ENCODE measurements around the gene GNPTAB. TPM values are rescaled to one million over a fixed set of nuclear protein-coding genes. Genes with fewer than 3 reads are reported as not detected.

The GNPTAB gene
- 100 to 1,000 TPM in 1 of 2 donors, 10 to 100 TPM in 1; 87.9 to 108 TPM for total RNA-seq

GRCh38 chr12:101830367-101831325 is at the start of gene GNPTAB:
Gene GNPTAB, minus strand, starts transcription at chr12:101830959. Its CDS starts 284 bp downstream, at chr12:101830675.

GRCh38 chr12:101876861-101877805 is 46.4 kb upstream of the GNPTAB start, which contains the start of gene DRAM1:
Gene DRAM1, plus strand, starts transcription at chr12:101877580. Its CDS starts 210 bp downstream, at chr12:101877790.

GRCh38 chr12:101738920-101739665 is 91.7 kb downstream of the GNPTAB start, which contains the start of gene SYCP3:
Gene SYCP3, minus strand, starts transcription at chr12:101739462. Its CDS starts 1,527 bp downstream, at chr12:101737935.

DNA sequence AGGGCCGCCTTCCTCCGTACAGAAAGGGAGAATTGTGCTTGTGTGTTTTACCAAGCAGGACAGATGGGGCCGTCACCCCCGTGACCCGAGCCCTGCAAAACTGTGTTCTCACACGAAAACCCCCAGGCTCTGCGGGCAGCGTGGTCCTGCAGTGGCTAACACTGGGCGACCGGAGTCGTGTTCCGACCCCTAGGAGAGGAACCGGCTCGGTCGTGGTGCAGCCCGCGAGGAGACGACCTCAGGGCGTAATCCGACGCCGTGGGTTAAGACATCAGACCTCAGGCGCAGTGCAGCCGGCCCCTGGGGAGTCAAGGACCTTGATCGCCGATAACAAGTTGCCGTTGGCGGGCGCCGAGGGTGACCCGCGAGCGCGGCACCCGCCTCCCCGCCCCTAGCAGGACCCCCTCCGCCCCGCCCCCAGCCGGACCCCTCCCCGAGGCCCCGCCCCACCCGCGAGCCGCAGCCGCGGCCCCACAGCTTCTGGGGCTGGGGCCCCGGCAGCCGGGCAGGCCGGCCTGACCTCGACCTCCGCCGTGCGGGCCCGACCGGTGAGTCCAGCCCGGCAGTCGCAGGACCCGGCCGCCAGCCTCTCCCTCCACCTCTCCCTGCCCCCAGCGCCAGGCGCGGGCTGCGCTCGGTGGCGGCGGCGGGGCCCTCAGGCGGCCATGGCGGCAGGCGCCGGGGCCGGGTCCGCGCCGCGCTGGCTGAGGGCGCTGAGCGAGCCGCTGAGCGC is 133.4 kb downstream of the GNPTAB start, which contains the start of gene CHPT1:
CHPT1 (plus strand) TSS at position 444 of the 733 bp plus-strand sequence; CDS start at position 666, 222 bp downstream.

Small RNAs within 50 kb of the gene (small RNA-seq; reads per million reads assigned to genes)
- gene RNA5SP368 (0 reads per million in 2 donors), gene RNA5SP369 (0 reads per million in 2 donors), gene RNU6-101P (0 reads per million in 2 donors), gene RNU6-1183P (0 reads per million in 2 donors), gene RNU6-172P (0 reads per million in 2 donors), gene RNY1P16 (0 reads per million in 2 donors)

Other genes starting within 250 kb of the GNPTAB start
- gene MYBPC1, start 236.0 kb downstream of the GNPTAB start, total RNA-seq: not detected
- gene CHPT1, start 133.3 kb downstream of the GNPTAB start, total RNA-seq: 10 to 100 TPM; 43.0 to 62.6 TPM
- under 1 TPM; under 0.01 to 0.67 TPM for gene SYCP3, start 91.5 kb downstream of the GNPTAB start, total RNA-seq
- 10 to 100 TPM in 1 of 2 donors, 1 to 10 TPM in 1; 7.3 to 38.5 TPM for gene DRAM1, start 46.6 kb upstream of the GNPTAB start, total RNA-seq
- 10 to 100 TPM; 63.9 to 68.8 TPM for gene WASHC3, start 231.0 kb upstream of the GNPTAB start, total RNA-seq

Data from melanocyte of skin (primary cell).